GM12891 (cell line): ENCODE measurements around the gene RBMS3.

Experiments used
- POLR2A ChIP-seq: IDR thresholded peaks from 2 replicates; pipeline ENCODE4 v1.6.1; 2011; ENCODE audit warnings: low read depth, low read length, control low read depth
- POLR2AphosphoS5 ChIP-seq: IDR thresholded peaks from 2 replicates; pipeline ENCODE4 v1.6.1; 2011; ENCODE audit warnings: low read depth, low read length, control low read depth
- TAF1 ChIP-seq: IDR thresholded peaks from 2 replicates; pipeline ENCODE4 v1.6.1; 2011; ENCODE audit warnings: low read depth, low read length, control low read depth

GRCh38 chr3:29318251-29318650, 37.4 kb downstream of the RBMS3 start:
- TF ChIP-seq POLR2A (no peak), POLR2AphosphoS5 (no peak), TAF1 (no peak)
